ENCODE results near the gene HPN. TPM values are rescaled to one million over a fixed set of nuclear protein-coding genes. Genes with fewer than 3 reads are reported as not detected.

HPN gene
- total and polyA plus RNA-seq, 2 experiments from 2014 or later = 14.0 to 17.4 TPM

DNA sequence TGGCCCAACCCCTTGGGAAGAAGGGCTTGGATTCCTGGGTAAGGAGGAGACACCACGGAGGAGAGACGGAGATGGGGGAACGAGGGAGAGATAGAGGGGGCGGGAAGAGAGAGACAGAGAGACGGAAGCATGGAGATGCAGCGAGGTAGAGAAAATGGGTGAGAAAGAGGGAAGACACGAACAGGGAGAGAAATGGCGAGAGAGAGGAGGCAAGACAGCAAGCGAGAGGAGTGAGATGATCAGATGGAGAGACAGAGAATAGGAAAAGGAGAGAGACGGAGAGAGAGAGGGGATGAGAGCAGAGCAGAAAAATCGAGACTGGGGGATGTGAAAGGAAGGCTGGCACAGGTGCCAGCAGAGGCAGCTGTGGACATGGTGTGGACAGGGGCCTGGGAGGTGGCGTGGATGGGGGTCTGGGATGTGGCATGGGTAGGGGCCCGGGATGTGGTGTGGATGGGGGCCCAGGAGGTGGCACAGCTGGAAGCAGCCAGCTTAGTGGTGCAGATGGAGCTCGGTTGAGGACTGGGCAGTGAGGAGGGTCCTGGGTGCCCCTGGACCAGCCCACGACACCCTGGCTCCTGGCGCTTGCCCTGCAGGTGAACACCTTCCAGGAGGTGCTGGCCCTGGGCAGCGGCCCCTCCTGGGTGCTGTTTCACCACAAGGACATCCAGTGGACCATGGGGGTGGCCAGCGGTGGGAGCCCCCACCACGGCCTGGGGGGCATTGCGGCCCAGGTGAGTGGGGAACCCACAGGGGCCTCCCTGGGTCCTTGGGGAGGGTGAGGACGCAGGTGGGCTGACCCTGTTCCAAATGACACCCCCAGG is 33.9 kb downstream of the HPN start (continued):
- TF ChIP-seq, protein P1, sequence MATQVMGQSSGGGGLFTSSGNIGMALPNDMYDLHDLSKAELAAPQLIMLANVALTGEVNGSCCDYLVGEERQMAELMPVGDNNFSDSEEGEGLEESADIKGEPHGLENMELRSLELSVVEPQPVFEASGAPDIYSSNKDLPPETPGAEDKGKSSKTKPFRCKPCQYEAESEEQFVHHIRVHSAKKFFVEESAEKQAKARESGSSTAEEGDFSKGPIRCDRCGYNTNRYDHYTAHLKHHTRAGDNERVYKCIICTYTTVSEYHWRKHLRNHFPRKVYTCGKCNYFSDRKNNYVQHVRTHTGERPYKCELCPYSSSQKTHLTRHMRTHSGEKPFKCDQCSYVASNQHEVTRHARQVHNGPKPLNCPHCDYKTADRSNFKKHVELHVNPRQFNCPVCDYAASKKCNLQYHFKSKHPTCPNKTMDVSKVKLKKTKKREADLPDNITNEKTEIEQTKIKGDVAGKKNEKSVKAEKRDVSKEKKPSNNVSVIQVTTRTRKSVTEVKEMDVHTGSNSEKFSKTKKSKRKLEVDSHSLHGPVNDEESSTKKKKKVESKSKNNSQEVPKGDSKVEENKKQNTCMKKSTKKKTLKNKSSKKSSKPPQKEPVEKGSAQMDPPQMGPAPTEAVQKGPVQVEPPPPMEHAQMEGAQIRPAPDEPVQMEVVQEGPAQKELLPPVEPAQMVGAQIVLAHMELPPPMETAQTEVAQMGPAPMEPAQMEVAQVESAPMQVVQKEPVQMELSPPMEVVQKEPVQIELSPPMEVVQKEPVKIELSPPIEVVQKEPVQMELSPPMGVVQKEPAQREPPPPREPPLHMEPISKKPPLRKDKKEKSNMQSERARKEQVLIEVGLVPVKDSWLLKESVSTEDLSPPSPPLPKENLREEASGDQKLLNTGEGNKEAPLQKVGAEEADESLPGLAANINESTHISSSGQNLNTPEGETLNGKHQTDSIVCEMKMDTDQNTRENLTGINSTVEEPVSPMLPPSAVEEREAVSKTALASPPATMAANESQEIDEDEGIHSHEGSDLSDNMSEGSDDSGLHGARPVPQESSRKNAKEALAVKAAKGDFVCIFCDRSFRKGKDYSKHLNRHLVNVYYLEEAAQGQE (IDR thresholded peaks at IDR 0.05; ENCODE audit: unreplicated experiment) = no peak
- no peak for TF ChIP-seq EZH2phosphoT487 (IDR thresholded peaks at IDR 0.05; ENCODE audit: unreplicated experiment)
- no peak for TF ChIP-seq NANOG (IDR thresholded peaks at IDR 0.05; ENCODE audit: borderline replicate concordance)
- TF ChIP-seq, protein P2, sequence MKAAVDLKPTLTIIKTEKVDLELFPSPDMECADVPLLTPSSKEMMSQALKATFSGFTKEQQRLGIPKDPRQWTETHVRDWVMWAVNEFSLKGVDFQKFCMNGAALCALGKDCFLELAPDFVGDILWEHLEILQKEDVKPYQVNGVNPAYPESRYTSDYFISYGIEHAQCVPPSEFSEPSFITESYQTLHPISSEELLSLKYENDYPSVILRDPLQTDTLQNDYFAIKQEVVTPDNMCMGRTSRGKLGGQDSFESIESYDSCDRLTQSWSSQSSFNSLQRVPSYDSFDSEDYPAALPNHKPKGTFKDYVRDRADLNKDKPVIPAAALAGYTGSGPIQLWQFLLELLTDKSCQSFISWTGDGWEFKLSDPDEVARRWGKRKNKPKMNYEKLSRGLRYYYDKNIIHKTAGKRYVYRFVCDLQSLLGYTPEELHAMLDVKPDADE (IDR thresholded peaks at IDR 0.05) = no peak

DNA sequence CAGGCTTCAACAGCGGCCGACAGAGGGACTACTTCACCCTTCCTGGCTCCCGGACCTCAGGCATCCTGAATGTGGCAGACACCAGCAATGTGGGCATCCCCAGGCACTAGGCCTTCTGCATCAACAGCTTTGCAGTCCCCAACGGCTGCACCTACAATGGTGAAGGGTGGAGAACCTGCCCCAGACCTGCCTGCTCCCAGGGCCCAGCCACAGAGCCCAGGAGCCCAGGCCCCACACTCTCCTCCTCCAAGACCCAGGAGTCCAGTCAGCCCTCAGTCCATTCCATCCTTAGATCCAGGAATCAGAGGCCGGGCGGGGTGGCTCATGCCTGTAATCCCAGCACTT is 34.5 kb downstream of the HPN start:
- Mint-ChIP-seq H3K27ac (no peak overlapping the region), H3K4me3 (no peak overlapping the region), H3K36me3 (ENCODE audit: low read depth) (no peaks in the 10 kb centered on the region; the same call in 2 of the 3 replicates), H3K27me3 (ENCODE audit: insufficient read depth, low read depth, poor library complexity) (peaks cover 20% of the 10 kb centered on the region), H3K4me1 (no peaks in the 10 kb centered on the region), H3K9me3 (no peaks in the 10 kb centered on the region; the same call in 2 of the 3 replicates)
- TF ChIP-seq ZNF331 (CRISPR knock-in tag; IDR thresholded peaks at IDR 0.05; ENCODE audit: low read depth) = no peak
- no peaks in the 10 kb centered on the region for H3F3A ChIP-seq (replicated peaks; ENCODE audit: low read depth)
- DNase-seq (ENCODE audit: low spot score) (no peak), ATAC-seq (no peak)
- no peaks in the 10 kb centered on the region for H3K27me3 ChIP-seq (ENCODE audit: insufficient read depth)
- H3K4me2 ChIP-seq = no peak overlapping the region
- no peak overlapping the region for H2AFZ ChIP-seq
- no peaks in the 10 kb centered on the region for H4K20me1 ChIP-seq (replicated peaks; ENCODE audit: insufficient read depth)
- no peaks in the 10 kb centered on the region for H3K9me2 ChIP-seq (ENCODE audit: insufficient read depth)
- no peaks in the 10 kb centered on the region for H3K4me1 ChIP-seq (ENCODE audit: insufficient read depth)
- H3K79me2 ChIP-seq (replicated peaks; ENCODE audit: insufficient read depth) = no peaks in the 10 kb centered on the region
- no peak overlapping the region for H3K27ac ChIP-seq (ENCODE audit: low read depth)
- no peaks in the 10 kb centered on the region for H3K36me3 ChIP-seq (ENCODE audit: insufficient read depth)
- no peak overlapping the region for H3K4me3 ChIP-seq

DNA sequence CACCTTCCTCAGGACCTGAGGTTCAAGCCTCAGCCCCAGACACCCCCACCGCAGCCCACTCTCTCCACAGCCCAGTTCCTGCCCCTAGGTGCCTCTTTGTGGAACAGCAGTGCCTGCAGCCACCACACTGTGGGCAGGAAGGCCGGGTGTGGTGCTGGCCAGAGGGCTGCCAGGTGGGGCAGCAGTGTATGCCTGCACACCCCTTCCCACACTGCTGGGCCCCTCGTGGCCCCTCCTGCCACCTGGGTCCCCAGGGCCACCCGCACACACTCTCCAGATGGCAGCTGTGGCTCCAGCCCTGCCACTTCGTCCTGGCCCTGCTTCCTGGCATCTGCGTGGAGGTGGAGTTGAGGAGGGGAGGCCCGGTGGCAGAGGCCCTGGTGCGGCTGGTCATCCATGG is 35.1 kb downstream of the HPN start:
- H3K27ac ChIP-seq (ENCODE audit: low read depth) = no peak overlapping the region
- TF ChIP-seq, protein P1 (IDR thresholded peaks at IDR 0.05; ENCODE audit: unreplicated experiment) = no peak
- no peak for TF ChIP-seq EZH2phosphoT487 (IDR thresholded peaks at IDR 0.05; ENCODE audit: unreplicated experiment)
- TF ChIP-seq, protein P2 (IDR thresholded peaks at IDR 0.05) = no peak
- TF ChIP-seq, protein P3, sequence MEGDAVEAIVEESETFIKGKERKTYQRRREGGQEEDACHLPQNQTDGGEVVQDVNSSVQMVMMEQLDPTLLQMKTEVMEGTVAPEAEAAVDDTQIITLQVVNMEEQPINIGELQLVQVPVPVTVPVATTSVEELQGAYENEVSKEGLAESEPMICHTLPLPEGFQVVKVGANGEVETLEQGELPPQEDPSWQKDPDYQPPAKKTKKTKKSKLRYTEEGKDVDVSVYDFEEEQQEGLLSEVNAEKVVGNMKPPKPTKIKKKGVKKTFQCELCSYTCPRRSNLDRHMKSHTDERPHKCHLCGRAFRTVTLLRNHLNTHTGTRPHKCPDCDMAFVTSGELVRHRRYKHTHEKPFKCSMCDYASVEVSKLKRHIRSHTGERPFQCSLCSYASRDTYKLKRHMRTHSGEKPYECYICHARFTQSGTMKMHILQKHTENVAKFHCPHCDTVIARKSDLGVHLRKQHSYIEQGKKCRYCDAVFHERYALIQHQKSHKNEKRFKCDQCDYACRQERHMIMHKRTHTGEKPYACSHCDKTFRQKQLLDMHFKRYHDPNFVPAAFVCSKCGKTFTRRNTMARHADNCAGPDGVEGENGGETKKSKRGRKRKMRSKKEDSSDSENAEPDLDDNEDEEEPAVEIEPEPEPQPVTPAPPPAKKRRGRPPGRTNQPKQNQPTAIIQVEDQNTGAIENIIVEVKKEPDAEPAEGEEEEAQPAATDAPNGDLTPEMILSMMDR (conservative IDR thresholded peaks at IDR 0.05; ENCODE audit: low read depth in 2 of 2) = no peak
- no peak for TF ChIP-seq CREB1 (CRISPR knock-in tag; IDR thresholded peaks at IDR 0.05; ENCODE audit: low read depth)
- no peak for TF ChIP-seq JUNB (IDR thresholded peaks at IDR 0.05; ENCODE audit: unreplicated experiment)
- TF ChIP-seq ZNF331 (CRISPR knock-in tag; IDR thresholded peaks at IDR 0.05; ENCODE audit: low read depth) = no peak
- TF ChIP-seq NANOG (IDR thresholded peaks at IDR 0.05; ENCODE audit: borderline replicate concordance) = no peak

More for the DNA sequence above, 35.1 kb downstream of the HPN start:
- Histone ChIP-seq H3K4me3 (no peak overlapping the region), H3K4me2 (no peak overlapping the region), H3K4me1 (ENCODE audit: insufficient read depth) (no peaks in the 10 kb centered on the region), H4K20me1 (replicated peaks; ENCODE audit: insufficient read depth) (no peaks in the 10 kb centered on the region), H2AFZ (no peak overlapping the region), H3K36me3 (ENCODE audit: insufficient read depth) (no peaks in the 10 kb centered on the region), H3F3A (replicated peaks; ENCODE audit: low read depth) (no peaks in the 10 kb centered on the region), H3K79me2 (replicated peaks; ENCODE audit: insufficient read depth) (no peaks in the 10 kb centered on the region), H3K9me2 (ENCODE audit: insufficient read depth) (no peaks in the 10 kb centered on the region), H3K27me3 (ENCODE audit: insufficient read depth) (no peaks in the 10 kb centered on the region)
- DNase-seq (ENCODE audit: low spot score) (no peak), ATAC-seq (no peak)
- H3K27me3 Mint-ChIP-seq (ENCODE audit: insufficient read depth, low read depth, poor library complexity) = peaks cover 24% of the 10 kb centered on the region
- no peak overlapping the region for H3K4me3 Mint-ChIP-seq
- H3K9me3 Mint-ChIP-seq = no peaks in the 10 kb centered on the region; the same call in 2 of the 3 replicates
- no peak overlapping the region for H3K27ac Mint-ChIP-seq
- no peaks in the 10 kb centered on the region; the same call in 2 of the 3 replicates for H3K36me3 Mint-ChIP-seq (ENCODE audit: low read depth)
- H3K4me1 Mint-ChIP-seq = no peaks in the 10 kb centered on the region

All from GM23338 (cell line).